ENCODE results near the gene CFAP77. TPM values are rescaled to one million over a fixed set of nuclear protein-coding genes. Genes with fewer than 3 reads are reported as not detected.

CFAP77 gene
- total RNA-seq, 2 experiments from 2014 or later = not detected

DNA sequence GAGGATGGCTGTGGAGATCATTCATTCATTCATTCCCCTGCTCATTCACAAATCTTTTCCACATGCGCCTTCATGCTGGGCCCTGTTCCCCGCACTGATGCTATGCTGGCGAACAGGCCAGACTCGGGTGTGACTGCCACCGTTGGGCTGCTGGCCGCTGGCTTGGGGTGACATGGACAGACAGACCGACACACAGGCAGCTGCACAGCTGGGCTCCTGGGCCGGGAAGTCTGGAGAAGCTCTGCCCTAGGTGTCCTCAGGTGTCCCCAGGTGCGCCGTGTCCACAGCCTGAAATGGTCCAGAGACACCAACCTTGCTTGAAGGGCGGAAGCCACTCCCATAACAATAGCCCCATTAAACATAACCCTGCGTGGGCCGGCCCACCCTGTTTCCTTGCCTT, 137.4 kb downstream of the CFAP77 start:
- no peaks in the 10 kb centered on the region for H3K9me3 ChIP-seq (ENCODE audit: control insufficient read depth in 1 of 2, insufficient read depth in 1 of 2, low read length in 2 of 2)
- intact Hi-C loops (cut with DNase I, micrococcal nuclease) = no loop called here
- TF ChIP-seq CTCF (IDR thresholded peaks at IDR 0.05) = no peak
- Mint-ChIP-seq H3K27me3 (peaks cover 21% of the 10 kb centered on the region), H3K27ac (no peak overlapping the region), H3K36me3 (ENCODE audit: low read depth) (no peaks in the 10 kb centered on the region), H3K9me3 (no peaks in the 10 kb centered on the region), H3K4me1 (ENCODE audit: low read depth) (no peaks in the 10 kb centered on the region), H3K4me3 (no peak overlapping the region)
- H3K27ac ChIP-seq (ENCODE audit: low read depth in 1 of 2, low read length in 2 of 2) = no peak overlapping the region
- POLR2A ChIA-PET = no interaction called here
- H3K4me3 ChIP-seq (ENCODE audit: low read length) = no peak overlapping the region
- H3K27me3 ChIP-seq (ENCODE audit: control insufficient read depth in 1 of 2, insufficient read depth in 2 of 2, low read length in 2 of 2) = peaks cover 13 to 16% of the 10 kb centered on the region in 2 experiments
- peaks cover 4% of the 10 kb centered on the region for H3K4me1 ChIP-seq (ENCODE audit: insufficient read depth, low read length)
- ATAC-seq (ENCODE audit: poor library complexity) = no peak
- H3K36me3 ChIP-seq (ENCODE audit: insufficient read depth, low read length) = no peaks in the 10 kb centered on the region
- DNase-seq = no peak
- CTCF ChIA-PET = no interaction called here

DNA sequence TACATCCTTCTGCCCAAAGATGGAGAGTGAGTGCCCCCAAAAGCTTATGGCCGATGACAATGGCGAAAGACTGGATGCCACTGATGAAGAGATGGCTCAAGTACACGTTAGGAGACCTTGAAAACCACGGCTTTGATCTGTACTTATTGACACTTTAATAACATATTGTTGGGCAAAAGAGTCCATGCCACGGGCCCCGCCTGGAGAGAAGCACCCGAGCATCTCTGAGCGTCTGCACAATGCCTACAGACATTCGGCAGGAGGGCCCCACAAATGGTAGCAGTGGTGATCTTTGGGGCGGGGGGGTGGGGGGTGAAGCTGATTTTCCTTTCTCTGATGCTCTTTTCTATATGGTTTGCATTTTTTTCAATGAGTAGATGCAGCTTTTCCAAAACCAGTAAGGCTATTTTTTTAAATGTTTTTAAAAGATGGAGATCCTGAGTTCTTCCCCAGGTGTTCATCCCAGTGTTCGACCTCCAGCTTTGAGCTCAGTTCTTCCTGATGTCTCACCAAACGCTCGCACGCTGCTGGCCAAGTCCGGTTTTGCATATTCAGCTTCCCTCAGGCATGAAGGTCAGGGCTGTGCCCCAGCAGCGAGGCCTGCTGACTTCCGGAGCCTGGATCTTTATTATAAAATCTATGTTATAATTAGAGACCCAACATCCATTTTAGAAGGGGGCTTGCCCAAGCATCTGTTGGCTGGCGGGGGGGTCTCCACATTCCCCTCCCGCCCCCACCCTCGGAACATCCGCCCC, 138.1 kb downstream of the CFAP77 start:
- Histone ChIP-seq H3K27ac (ENCODE audit: low read depth in 1 of 2, low read length in 2 of 2) (no peak overlapping the region), H3K4me1 (ENCODE audit: insufficient read depth, low read length) (peaks cover 4% of the 10 kb centered on the region), H3K4me3 (ENCODE audit: low read length) (no peak overlapping the region), H3K36me3 (ENCODE audit: insufficient read depth, low read length) (no peaks in the 10 kb centered on the region), H3K27me3 (ENCODE audit: control insufficient read depth in 1 of 2, insufficient read depth in 2 of 2, low read length in 2 of 2) (peaks cover 13 to 16% of the 10 kb centered on the region in 2 experiments), H3K9me3 (ENCODE audit: control insufficient read depth in 1 of 2, insufficient read depth in 1 of 2, low read length in 2 of 2) (no peaks in the 10 kb centered on the region)
- no peak for TF ChIP-seq CTCF (IDR thresholded peaks at IDR 0.05)
- DNase-seq = no peak
- no peaks in the 10 kb centered on the region for H3K4me1 Mint-ChIP-seq (ENCODE audit: low read depth)
- H3K9me3 Mint-ChIP-seq = no peaks in the 10 kb centered on the region
- peaks cover 21% of the 10 kb centered on the region for H3K27me3 Mint-ChIP-seq
- H3K4me3 Mint-ChIP-seq = no peak overlapping the region
- H3K36me3 Mint-ChIP-seq (ENCODE audit: low read depth) = no peaks in the 10 kb centered on the region
- intact Hi-C loops (cut with DNase I, micrococcal nuclease) = no loop called here
- H3K27ac Mint-ChIP-seq = no peak overlapping the region
- ChIA-PET CTCF (interaction anchor here (0.5 kb wide), 1 partner anchor 190 kb away, joined by 3 read pairs; no protein-coding TSS in a partner anchor), POLR2A (no interaction called here)
- ATAC-seq (ENCODE audit: poor library complexity) = no peak

- ATAC-seq (ENCODE audit: poor library complexity) (no peak), DNase-seq (no peak)
- Histone ChIP-seq H3K4me1 (ENCODE audit: insufficient read depth, low read length) (peaks cover 4% of the 10 kb centered on the region), H3K4me3 (ENCODE audit: low read length) (no peak overlapping the region), H3K27ac (ENCODE audit: low read depth in 1 of 2, low read length in 2 of 2) (no peak overlapping the region), H3K9me3 (ENCODE audit: control insufficient read depth in 1 of 2, insufficient read depth in 1 of 2, low read length in 2 of 2) (no peaks in the 10 kb centered on the region), H3K36me3 (ENCODE audit: insufficient read depth, low read length) (no peaks in the 10 kb centered on the region), H3K27me3 (ENCODE audit: control insufficient read depth in 1 of 2, insufficient read depth in 2 of 2, low read length in 2 of 2) (peaks cover 13 to 16% of the 10 kb centered on the region in 2 experiments)
- POLR2A ChIA-PET = no interaction called here
- H3K4me1 Mint-ChIP-seq (ENCODE audit: low read depth) = no peaks in the 10 kb centered on the region
- no peak overlapping the region for H3K4me3 Mint-ChIP-seq
- H3K9me3 Mint-ChIP-seq = no peaks in the 10 kb centered on the region
- CTCF ChIA-PET = interaction anchor here (0.5 kb wide), 1 partner anchor 189 kb away, joined by 3 read pairs; no protein-coding TSS in a partner anchor
- H3K36me3 Mint-ChIP-seq (ENCODE audit: low read depth) = no peaks in the 10 kb centered on the region
- intact Hi-C loops (cut with DNase I, micrococcal nuclease) = no loop called here
- peaks cover 18% of the 10 kb centered on the region for H3K27me3 Mint-ChIP-seq
- no peak for TF ChIP-seq CTCF (IDR thresholded peaks at IDR 0.05)
- H3K27ac Mint-ChIP-seq = no peak overlapping the region
Observed at GRCh38 chr9:132548751-132549640, 139.0 kb downstream of the CFAP77 start.
